GM13976 (cell line): ENCODE measurements around the gene MRPL42.

Experiments
- DNase-seq: peaks from one replicate; pipeline ENCODE4 v3.0.0; 2012; ENCODE audit warnings: low spot score
- CTCF ChIP-seq: IDR thresholded peaks from 2 replicates; pipeline ENCODE4 v1.5.1; 2012; ENCODE audit warnings: borderline replicate concordance, mild to moderate bottlenecking; ENCODE audit not compliant: insufficient read depth; ENCODE audit errors: extremely low read depth, missing control alignments, control extremely low read depth
- in situ Hi-C: fragments of 300-500 bp; cut with MboI; formaldehyde crosslinking; loops from one replicate; pipeline ENCODE4 v1.12.0; 2022; ENCODE audit warnings: low sequenced_read_pairs, mixed read lengths, inconsistent platforms; ENCODE audit not compliant: unreplicated experiment

MRPL42 gene

GRCh38 chr12:93459097-93459496 is 8.2 kb upstream of the MRPL42 start:
- TF ChIP-seq CTCF, result no peak
- in situ Hi-C loops, result no loop called here
- no peak for DNase-seq

GRCh38 chr12:93460003-93460402 is 7.3 kb upstream of the MRPL42 start:
- no peak for TF ChIP-seq CTCF

GRCh38 chr12:93460902-93461301 is 6.4 kb upstream of the MRPL42 start:
- no peak for DNase-seq
- in situ Hi-C loops, result no loop called here
- no peak for TF ChIP-seq CTCF

More at GRCh38 chr12:93460003-93460402, 7.3 kb upstream of the MRPL42 start:
- DNase-seq, result no peak
- in situ Hi-C loops, result no loop called here

GRCh38 chr12:93461503-93461902 is 5.8 kb upstream of the MRPL42 start:
- DNase-seq, result no peak
- TF ChIP-seq CTCF, result no peak
- in situ Hi-C loops, result no loop called here

- DNase-seq, result no peak
- in situ Hi-C loops, result no loop called here
- TF ChIP-seq CTCF, result no peak
Measured at GRCh38 chr12:93465841-93466240, 1.5 kb upstream of the MRPL42 start.

- DNase-seq, result no peak
- no peak for TF ChIP-seq CTCF
- in situ Hi-C loops, result no loop called here
Measured at GRCh38 chr12:93466625-93467350, 526 bp upstream of the MRPL42 start.

- TF ChIP-seq CTCF, result no peak
- in situ Hi-C loops, result no loop called here
- DNase-seq, result no peak
Measured at GRCh38 chr12:93468008-93468371, 676 bp downstream of the MRPL42 start.
